OCI-LY7 (cell line): ENCODE results near the gene CKMT1B. TPM values are rescaled to one million over a fixed set of nuclear protein-coding genes. Genes with fewer than 3 reads are reported as not detected.

Source experiments
- small RNA-seq: library from RNA; depleted of rRNA; stranded (forward); fragments of <200 nt; gene quantifications from one replicate; pipeline ENCODE3, GENCODE V24; 2014
- total RNA-seq, 2 experiments: library from RNA; depleted of rRNA in 1 of 2; stranded (reverse); fragments of >200 nt in 1 of 2; shearing (Covaris generic) in 1 of 2; gene quantifications; 2 replicates each; pipeline ENCODE4 v1.2.3, GENCODE V29; 2014 to 2022

The CKMT1B gene
- total RNA-seq, 2 experiments from 2014 or later: 0.25 to 4.1 TPM

Small RNA genes lying within 50 kb of the gene (small RNA-seq; reads per million reads assigned to genes)
- gene PDIA3P2 (not detected), gene RNU6-554P (not detected), gene RNU6-610P (not detected)

Other genes starting within 250 kb of the CKMT1B start
- gene ZSCAN29, start 223.0 kb upstream of the CKMT1B start, total RNA-seq (2014; rRNA removed; shearing (Covaris generic)): 70.6 and 73.7 TPM in 2 replicates
- gene ZSCAN29, start 223.0 kb upstream of the CKMT1B start, total RNA-seq (2022): 30.2 and 34.5 TPM in 2 replicates
- 31.4 and 36.0 TPM in 2 replicates for gene TUBGCP4, start 222.9 kb upstream of the CKMT1B start, total RNA-seq (2014; rRNA removed; shearing (Covaris generic))
- 43.9 and 44.9 TPM in 2 replicates for gene TUBGCP4, start 222.9 kb upstream of the CKMT1B start, total RNA-seq (2022)
- gene TP53BP1, start 100.9 kb upstream of the CKMT1B start, total RNA-seq (2014; rRNA removed; shearing (Covaris generic)): 69.3 and 88.1 TPM in 2 replicates
- 51.8 and 55.1 TPM in 2 replicates for gene TP53BP1, start 100.9 kb upstream of the CKMT1B start, total RNA-seq (2022)
- gene MAP1A, start 76.4 kb upstream of the CKMT1B start, total RNA-seq (2014; rRNA removed; shearing (Covaris generic)): 3.8 and 4.0 TPM in 2 replicates
- gene MAP1A, start 76.4 kb upstream of the CKMT1B start, total RNA-seq (2022): 2.7 and 3.3 TPM in 2 replicates
- 67.5 and 70.2 TPM in 2 replicates for gene PPIP5K1, start 3.8 kb upstream of the CKMT1B start, total RNA-seq (2014; rRNA removed; shearing (Covaris generic))
- 89.5 and 89.8 TPM in 2 replicates for gene PPIP5K1, start 3.8 kb upstream of the CKMT1B start, total RNA-seq (2022)
- gene STRC, start 24.8 kb downstream of the CKMT1B start, total RNA-seq (2014; rRNA removed; shearing (Covaris generic)): 1.8 and 2.1 TPM in 2 replicates
- 1.5 and 1.8 TPM in 2 replicates for gene STRC, start 24.8 kb downstream of the CKMT1B start, total RNA-seq (2022)
- 15.3 and 34.7 TPM in 2 replicates for gene CATSPER2, start 54.8 kb downstream of the CKMT1B start, total RNA-seq (2014; rRNA removed; shearing (Covaris generic))
- 13.9 and 17.0 TPM in 2 replicates for gene CATSPER2, start 54.8 kb downstream of the CKMT1B start, total RNA-seq (2022)
- 0.16 and 0.28 TPM in 2 replicates for gene CKMT1A, start 99.8 kb downstream of the CKMT1B start, total RNA-seq (2014; rRNA removed; shearing (Covaris generic))
- 4.0 and 6.1 TPM in 2 replicates for gene CKMT1A, start 99.8 kb downstream of the CKMT1B start, total RNA-seq (2022)
- gene PDIA3, start 152.4 kb downstream of the CKMT1B start, total RNA-seq (2014; rRNA removed; shearing (Covaris generic)): 79.1 and 82.1 TPM in 2 replicates
- gene PDIA3, start 152.4 kb downstream of the CKMT1B start, total RNA-seq (2022): 243 and 293 TPM in 2 replicates
- 296 and 306 TPM in 2 replicates for gene ELL3, start 182.9 kb downstream of the CKMT1B start, total RNA-seq (2014; rRNA removed; shearing (Covaris generic))
- 116 and 134 TPM in 2 replicates for gene ELL3, start 182.9 kb downstream of the CKMT1B start, total RNA-seq (2022)
- 581 and 622 TPM in 2 replicates for gene SERF2, start 198.3 kb downstream of the CKMT1B start, total RNA-seq (2014; rRNA removed; shearing (Covaris generic))
- 1,328 and 1,370 TPM in 2 replicates for gene SERF2, start 198.3 kb downstream of the CKMT1B start, total RNA-seq (2022)
- gene SERINC4, start 206.2 kb downstream of the CKMT1B start, total RNA-seq (2014; rRNA removed; shearing (Covaris generic)): 0.23 and 0.60 TPM in 2 replicates
- 1.1 and 1.9 TPM in 2 replicates for gene SERINC4, start 206.2 kb downstream of the CKMT1B start, total RNA-seq (2022)
- 16.1 and 25.0 TPM in 2 replicates for gene HYPK, start 206.6 kb downstream of the CKMT1B start, total RNA-seq (2014; rRNA removed; shearing (Covaris generic))
- 48.9 and 53.6 TPM in 2 replicates for gene HYPK, start 206.6 kb downstream of the CKMT1B start, total RNA-seq (2022)
- gene MFAP1, start 230.7 kb downstream of the CKMT1B start, total RNA-seq (2014; rRNA removed; shearing (Covaris generic)): 25.3 and 43.4 TPM in 2 replicates
- gene MFAP1, start 230.7 kb downstream of the CKMT1B start, total RNA-seq (2022): 57.2 and 72.1 TPM in 2 replicates
- 126 and 139 TPM in 2 replicates for gene WDR76, start 233.0 kb downstream of the CKMT1B start, total RNA-seq (2014; rRNA removed; shearing (Covaris generic))
- gene WDR76, start 233.0 kb downstream of the CKMT1B start, total RNA-seq (2022): 170 and 186 TPM in 2 replicates